Uterus (tissue), 2 donors: ENCODE data around the gene WAS.
"Not testable (repeated sequence)": the region's sequence is repeated elsewhere in the genome, so short reads cannot be mapped to it uniquely, and the experiment has no call there.

Experiments
- POLR2A ChIP-seq, 2 donors: fragments of 450-650 bp; IDR thresholded peaks; one replicate each; pipeline ENCODE4 v1.6.1; 2016; ENCODE audit warnings: antibody characterized with exemption in 2 of 2, mild to moderate bottlenecking in 1 of 2, moderate library complexity in 1 of 2
- TF ChIP-seq, protein P1 (sequence below), 4 experiments: fragments of 200-600 bp in 2 of 4; fragments of 450-650 bp in 2 of 4; sonication (generic) in 2 of 4; IDR thresholded peaks; one replicate each; pipeline ENCODE4 v1.5.1; 2016 to 2019; ENCODE audit warnings: antibody characterized with exemption in 4 of 4, mild to moderate bottlenecking in 2 of 4, moderate library complexity in 1 of 4

DNA sequence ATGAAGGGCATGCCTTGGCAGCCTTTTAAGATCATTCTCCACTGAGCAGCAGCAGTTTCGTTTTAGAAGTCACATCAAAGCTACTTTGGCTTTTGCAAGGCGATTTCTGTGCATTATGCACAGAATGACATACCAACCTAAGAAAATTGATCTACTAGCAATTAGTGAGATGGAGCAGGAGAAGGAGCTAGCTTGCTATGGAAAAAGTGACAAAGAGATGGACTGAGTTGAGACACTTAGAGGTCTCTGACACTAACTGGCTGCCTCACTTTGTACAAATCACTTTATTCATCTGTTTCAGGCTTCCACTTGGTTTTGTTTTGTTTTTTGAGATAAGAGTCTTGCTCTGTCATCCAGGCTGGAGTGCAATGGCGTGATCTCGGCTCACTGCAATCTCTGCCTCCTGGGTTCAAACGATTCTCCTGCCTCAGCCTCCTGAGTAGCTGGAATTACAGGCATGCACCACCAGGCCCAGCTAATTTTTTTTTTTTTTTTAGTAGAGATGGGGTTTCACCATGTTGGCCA lies 31.5 kb upstream of the WAS start:
- TF ChIP-seq, protein P1, sequence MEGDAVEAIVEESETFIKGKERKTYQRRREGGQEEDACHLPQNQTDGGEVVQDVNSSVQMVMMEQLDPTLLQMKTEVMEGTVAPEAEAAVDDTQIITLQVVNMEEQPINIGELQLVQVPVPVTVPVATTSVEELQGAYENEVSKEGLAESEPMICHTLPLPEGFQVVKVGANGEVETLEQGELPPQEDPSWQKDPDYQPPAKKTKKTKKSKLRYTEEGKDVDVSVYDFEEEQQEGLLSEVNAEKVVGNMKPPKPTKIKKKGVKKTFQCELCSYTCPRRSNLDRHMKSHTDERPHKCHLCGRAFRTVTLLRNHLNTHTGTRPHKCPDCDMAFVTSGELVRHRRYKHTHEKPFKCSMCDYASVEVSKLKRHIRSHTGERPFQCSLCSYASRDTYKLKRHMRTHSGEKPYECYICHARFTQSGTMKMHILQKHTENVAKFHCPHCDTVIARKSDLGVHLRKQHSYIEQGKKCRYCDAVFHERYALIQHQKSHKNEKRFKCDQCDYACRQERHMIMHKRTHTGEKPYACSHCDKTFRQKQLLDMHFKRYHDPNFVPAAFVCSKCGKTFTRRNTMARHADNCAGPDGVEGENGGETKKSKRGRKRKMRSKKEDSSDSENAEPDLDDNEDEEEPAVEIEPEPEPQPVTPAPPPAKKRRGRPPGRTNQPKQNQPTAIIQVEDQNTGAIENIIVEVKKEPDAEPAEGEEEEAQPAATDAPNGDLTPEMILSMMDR (IDR thresholded peaks at IDR 0.05) = not testable (repeated sequence)
- TF ChIP-seq POLR2A (IDR thresholded peaks at IDR 0.05) = not testable (repeated sequence)
